Liver (tissue), 9 donors: ENCODE data around the gene TMEM231. TPM values are rescaled to one million over a fixed set of nuclear protein-coding genes. Genes with fewer than 3 reads are reported as not detected.

Source experiments
- DNase-seq: peaks from one replicate; pipeline ENCODE4 v3.0.0-alpha.2; 2017; ENCODE audit warnings: low spot score
- H3K27ac ChIP-seq, 2 donors: one replicate each; pipeline ENCODE4 v1.7.0; 2013; ENCODE audit warnings: inconsistent platforms in 2 of 2, low read length in 2 of 2, control low read depth in 1 of 2, low read depth in 1 of 2, mild to moderate bottlenecking in 1 of 2
- H3K27me3 ChIP-seq, 4 donors: one replicate each; pipeline versions ENCODE4 v1.6.1 to v1.7.0; 2013; ENCODE audit warnings: low read length in 3 of 4, inconsistent platforms in 1 of 4, mild to moderate bottlenecking in 1 of 4, moderate library complexity in 1 of 4; ENCODE audit not compliant: control insufficient read depth in 4 of 4, insufficient read depth in 4 of 4
- H3K36me3 ChIP-seq, 4 donors: one replicate each; pipeline versions ENCODE4 v1.6.1 to v1.7.0; 2013; ENCODE audit warnings: low read length in 3 of 4, mild to moderate bottlenecking in 3 of 4, low read depth in 1 of 4, moderate library complexity in 1 of 4; ENCODE audit not compliant: control insufficient read depth in 4 of 4, insufficient read depth in 3 of 4
- H3K4me1 ChIP-seq, 4 donors: one replicate each; pipeline versions ENCODE4 v1.6.1 to v1.7.0; 2013; ENCODE audit warnings: low read length in 3 of 4, mild to moderate bottlenecking in 3 of 4, moderate library complexity in 1 of 4; ENCODE audit not compliant: control insufficient read depth in 4 of 4, insufficient read depth in 4 of 4
- H3K4me3 ChIP-seq, 3 donors: one replicate each; pipeline versions ENCODE4 v1.6.1 to v1.7.0; 2013; ENCODE audit warnings: low read length in 3 of 3, control low read depth in 1 of 3, low read depth in 1 of 3, mild to moderate bottlenecking in 1 of 3
- H3K9ac ChIP-seq, 2 donors: one replicate each; pipeline ENCODE4 v1.7.0; 2013; ENCODE audit warnings: low read length in 2 of 2, mild to moderate bottlenecking in 2 of 2, moderate library complexity in 2 of 2, control low read depth in 1 of 2, low read depth in 1 of 2
- H3K9me3 ChIP-seq, 4 donors: one replicate each; pipeline versions ENCODE4 v1.6.1 to v1.7.0; 2013; ENCODE audit warnings: low read length in 3 of 4; ENCODE audit not compliant: control insufficient read depth in 4 of 4
- CTCF ChIP-seq: fragments of 150-350 bp; IDR thresholded peaks from 2 replicates; pipeline ENCODE4 v1.5.1; 2017; ENCODE audit warnings: improper control_type of control experiment, low read depth, low read length; ENCODE audit not compliant: missing input control
- EGR1 ChIP-seq, 2 donors: IDR thresholded peaks; 2 replicates each; pipeline ENCODE4 v1.6.1; 2016 to 2018; ENCODE audit warnings: antibody characterized with exemption in 2 of 2, low read depth in 2 of 2
- FOXA1 ChIP-seq: IDR thresholded peaks from 2 replicates; pipeline ENCODE4 v1.6.1; 2016; ENCODE audit warnings: antibody characterized with exemption
- FOXA2 ChIP-seq: IDR thresholded peaks from 2 replicates; pipeline ENCODE4 v1.6.1; 2016; ENCODE audit warnings: antibody characterized with exemption
- GABPA ChIP-seq, 2 donors: IDR thresholded peaks in 1 of 2; conservative IDR thresholded peaks in 1 of 2; 2 replicates each; pipeline ENCODE4 v1.6.1; 2016; ENCODE audit warnings: antibody characterized with exemption in 2 of 2, mild to moderate bottlenecking in 1 of 2, moderate library complexity in 1 of 2
- HNF4A ChIP-seq, 2 donors: conservative IDR thresholded peaks; 2 replicates each; pipeline ENCODE4 v1.6.1; 2016; ENCODE audit warnings: antibody characterized with exemption in 2 of 2, mild to moderate bottlenecking in 2 of 2
- HNF4G ChIP-seq: IDR thresholded peaks from 2 replicates; pipeline ENCODE4 v1.6.1; 2016; ENCODE audit warnings: antibody characterized with exemption
- JUND ChIP-seq, 2 donors: IDR thresholded peaks; 2 replicates each; pipeline ENCODE4 v1.6.1; 2016; ENCODE audit warnings: antibody characterized with exemption in 2 of 2
- MAX ChIP-seq: IDR thresholded peaks from 2 replicates; pipeline ENCODE4 v1.6.1; 2016; ENCODE audit warnings: antibody characterized with exemption
- NR2F2 ChIP-seq: IDR thresholded peaks from 2 replicates; pipeline ENCODE4 v1.6.1; 2016; ENCODE audit warnings: antibody characterized with exemption
- RAD21 ChIP-seq, 2 donors: IDR thresholded peaks; 2 replicates each; pipeline ENCODE4 v1.6.1; 2016; ENCODE audit warnings: antibody characterized with exemption in 2 of 2, mild to moderate bottlenecking in 2 of 2
- REST ChIP-seq: IDR thresholded peaks from 2 replicates; pipeline ENCODE4 v1.6.1; 2016; ENCODE audit warnings: antibody characterized with exemption, mild to moderate bottlenecking
- RXRA ChIP-seq, 2 donors: IDR thresholded peaks; 2 replicates each; pipeline ENCODE4 v1.6.1; 2017 to 2018; ENCODE audit warnings: antibody characterized with exemption in 2 of 2, mild to moderate bottlenecking in 1 of 2
- SP1 ChIP-seq: IDR thresholded peaks from 2 replicates; pipeline ENCODE4 v1.6.1; 2018; ENCODE audit warnings: antibody characterized with exemption, mild to moderate bottlenecking
- TAF1 ChIP-seq: conservative IDR thresholded peaks from 2 replicates; pipeline ENCODE4 v1.6.1; 2016; ENCODE audit warnings: antibody characterized with exemption, mild to moderate bottlenecking
- YY1 ChIP-seq: IDR thresholded peaks from 2 replicates; pipeline ENCODE4 v1.6.1; 2016; ENCODE audit warnings: antibody characterized with exemption, mild to moderate bottlenecking
- ZBTB33 ChIP-seq: IDR thresholded peaks from 2 replicates; pipeline ENCODE4 v1.6.1; 2016; ENCODE audit warnings: antibody characterized with exemption
- WGBS: extraction: QIAGEN DNeasy Blood & Tissue Kit; methylation state at CpG from one replicate; pipeline ENCODE4 v1.1.7; 2013; 5-methylcytosine and 5-hydroxymethylcytosine counted together
- polyA plus RNA-seq, 2 donors: library from polyadenylated mRNA; stranded (reverse) in 1 of 2; unstranded in 1 of 2; fragments of 200-250 nt in 1 of 2; fragments of >200 nt in 1 of 2; fragmentation: Nextera tagmentation in 1 of 2; extraction: Ambion mirVana in 1 of 2; gene quantifications; one replicate each; pipeline versions ENCODE4 v1.2.1 to v1.2.3, GENCODE V29; 2013 to 2015
- total RNA-seq, 2 donors: library from RNA; depleted of rRNA; stranded (reverse); fragments of >200 nt; gene quantifications; one replicate each; pipeline ENCODE4 v1.2.3, GENCODE V29; 2014
- donor health status: healthy.
- donor health status: healthy.
- donor health status: healthy.
- donor health status: healthy.
- donor health status: healthy.

Gene TMEM231
- total and polyA plus RNA-seq, 4 donors = 0.60 to 2.1 (median 2.0) TPM

- no peak overlapping the region for H3K4me3 ChIP-seq
- H3K4me1 ChIP-seq = no peaks in the 10 kb centered on the region
- WGBS = 83% methylated on average over 19 of the region's 19 CpGs
- no peak for DNase-seq
- H3K27ac ChIP-seq = no peak overlapping the region
- no peak for TF ChIP-seq NR2F2
- no peak for TF ChIP-seq TAF1
- TF ChIP-seq REST = no peak
- TF ChIP-seq FOXA2 = no peak
- TF ChIP-seq GABPA (IDR thresholded peaks at IDR 0.05 in 1 of 2, conservative IDR thresholded peaks at IDR 0.05 in 1 of 2) = no peak
- no peak for TF ChIP-seq YY1
- no peak for TF ChIP-seq ZBTB33
- no peak for TF ChIP-seq RAD21 (IDR thresholded peaks at IDR 0.05)
- no peak for TF ChIP-seq EGR1 (IDR thresholded peaks at IDR 0.05; ENCODE audit: low read depth in 2 of 2)
- TF ChIP-seq JUND (IDR thresholded peaks at IDR 0.05) = no peak
- TF ChIP-seq FOXA1 = no peak
- H3K27me3 ChIP-seq = no peaks in the 10 kb centered on the region
- no peaks in the 10 kb centered on the region for H3K36me3 ChIP-seq
- no peak overlapping the region for H3K9ac ChIP-seq
- no peaks in the 10 kb centered on the region for H3K9me3 ChIP-seq
These were observed 21.4 kb downstream of the TMEM231 start for GRCh38 chr16:75534560-75535205.

GRCh38 chr16:75532791-75533190, 23.3 kb downstream of the TMEM231 start:
- DNase-seq = no peak
- WGBS = 90% methylated on average over 2 of the region's 2 CpGs
- TF ChIP-seq ZBTB33 = no peak
- no peak for TF ChIP-seq NR2F2
- no peak for TF ChIP-seq REST
- no peak for TF ChIP-seq YY1
- TF ChIP-seq SP1 = no peak
- TF ChIP-seq RXRA (IDR thresholded peaks at IDR 0.05) = no peak
- no peak for TF ChIP-seq FOXA1
- TF ChIP-seq RAD21 (IDR thresholded peaks at IDR 0.05) = no peak
- TF ChIP-seq HNF4G = no peak
- no peak for TF ChIP-seq FOXA2
- no peak for TF ChIP-seq TAF1
- TF ChIP-seq EGR1 (IDR thresholded peaks at IDR 0.05; ENCODE audit: low read depth in 2 of 2) = no peak
- no peak for TF ChIP-seq MAX
- no peak for TF ChIP-seq CTCF
- TF ChIP-seq GABPA (IDR thresholded peaks at IDR 0.05 in 1 of 2, conservative IDR thresholded peaks at IDR 0.05 in 1 of 2) = no peak
- TF ChIP-seq JUND (IDR thresholded peaks at IDR 0.05) = no peak
- TF ChIP-seq HNF4A (conservative IDR thresholded peaks at IDR 0.05) = no peak

More at GRCh38 chr16:75532791-75533190, 23.3 kb downstream of the TMEM231 start:
- Histone ChIP-seq H3K9ac (no peak overlapping the region), H3K4me3 (no peak overlapping the region), H3K27me3 (no peaks in the 10 kb centered on the region), H3K4me1 (peaks cover 0 to 10% (median 7%) of the 10 kb centered on the region in 4 donors), H3K27ac (no peak overlapping the region), H3K36me3 (no peaks in the 10 kb centered on the region), H3K9me3 (no peaks in the 10 kb centered on the region)
